Hepatocyte (in vitro differentiated cells): ENCODE measurements around the gene PEX26.

ENCODE experiments used
- EZH2 ChIP-seq: fragments of 200-600 bp; sonication (generic); IDR thresholded peaks from 2 replicates; pipeline ENCODE4 v1.6.1; 2016; ENCODE audit warnings: antibody characterized with exemption, mild to moderate bottlenecking, borderline replicate concordance
- EZH2phosphoT487 ChIP-seq: fragments of 200-600 bp; sonication (generic); IDR thresholded peaks from one replicate; pipeline ENCODE4 v1.6.1; 2018; ENCODE audit warnings: antibody characterized with exemption, mild to moderate bottlenecking, low read depth, moderate library complexity; ENCODE audit not compliant: unreplicated experiment, severe bottlenecking
- TF ChIP-seq, protein P1 (sequence below): fragments of 200-600 bp; sonication (generic); IDR thresholded peaks from 2 replicates; pipeline ENCODE4 v1.5.1; 2016; ENCODE audit warnings: antibody characterized with exemption, mild to moderate bottlenecking; ENCODE audit not compliant: poor library complexity

DNA sequence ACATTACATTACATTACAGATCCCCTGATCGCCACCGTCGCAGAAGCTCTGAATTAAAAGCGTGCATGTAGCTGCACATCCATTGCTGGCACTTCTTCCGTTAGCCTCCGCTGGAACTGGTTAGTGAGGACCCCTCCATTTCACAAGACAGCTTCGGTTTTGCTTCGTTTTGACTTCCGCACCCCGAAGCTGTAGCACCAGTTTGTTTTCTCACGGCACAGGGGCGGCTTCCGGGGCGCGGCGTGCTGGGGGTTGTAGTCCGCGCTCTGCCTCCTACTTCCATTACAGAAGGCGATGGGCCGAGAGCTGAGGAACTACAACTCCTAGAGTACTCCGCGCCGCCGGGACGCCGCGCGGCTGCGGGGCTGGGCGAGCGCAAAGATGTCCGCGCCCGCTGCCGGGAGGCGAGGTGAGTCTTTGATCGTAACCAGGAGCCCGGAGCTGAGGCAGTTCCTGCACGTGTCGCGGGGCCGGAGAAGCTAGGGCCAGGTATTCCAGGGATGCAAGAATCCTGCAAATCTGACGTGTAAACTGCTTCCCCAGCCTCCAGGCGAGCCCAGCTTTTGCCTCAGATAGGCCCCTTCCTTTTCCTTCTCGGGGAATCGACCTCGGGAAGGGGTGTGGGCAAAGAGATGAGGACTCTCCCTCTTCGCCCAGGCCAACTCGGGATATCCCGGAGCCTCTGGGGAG is at the start of gene PEX26:
- TF ChIP-seq, protein P1, sequence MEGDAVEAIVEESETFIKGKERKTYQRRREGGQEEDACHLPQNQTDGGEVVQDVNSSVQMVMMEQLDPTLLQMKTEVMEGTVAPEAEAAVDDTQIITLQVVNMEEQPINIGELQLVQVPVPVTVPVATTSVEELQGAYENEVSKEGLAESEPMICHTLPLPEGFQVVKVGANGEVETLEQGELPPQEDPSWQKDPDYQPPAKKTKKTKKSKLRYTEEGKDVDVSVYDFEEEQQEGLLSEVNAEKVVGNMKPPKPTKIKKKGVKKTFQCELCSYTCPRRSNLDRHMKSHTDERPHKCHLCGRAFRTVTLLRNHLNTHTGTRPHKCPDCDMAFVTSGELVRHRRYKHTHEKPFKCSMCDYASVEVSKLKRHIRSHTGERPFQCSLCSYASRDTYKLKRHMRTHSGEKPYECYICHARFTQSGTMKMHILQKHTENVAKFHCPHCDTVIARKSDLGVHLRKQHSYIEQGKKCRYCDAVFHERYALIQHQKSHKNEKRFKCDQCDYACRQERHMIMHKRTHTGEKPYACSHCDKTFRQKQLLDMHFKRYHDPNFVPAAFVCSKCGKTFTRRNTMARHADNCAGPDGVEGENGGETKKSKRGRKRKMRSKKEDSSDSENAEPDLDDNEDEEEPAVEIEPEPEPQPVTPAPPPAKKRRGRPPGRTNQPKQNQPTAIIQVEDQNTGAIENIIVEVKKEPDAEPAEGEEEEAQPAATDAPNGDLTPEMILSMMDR = no peak
- no peak for TF ChIP-seq EZH2
- no peak for TF ChIP-seq EZH2phosphoT487
